Panc1 (cell line): Measurements from ENCODE around the gene IL36G.

Experiments
- SIN3A ChIP-seq: IDR thresholded peaks from 2 replicates; pipeline ENCODE4 v1.6.1; 2012; ENCODE audit warnings: low read depth, mild to moderate bottlenecking, low read length, moderate library complexity, borderline replicate concordance; ENCODE audit not compliant: insufficient read depth
- TF ChIP-seq, protein P1 (sequence below): fragments of 450-650 bp; IDR thresholded peaks from 2 replicates; pipeline ENCODE4 v1.5.1; 2017; ENCODE audit warnings: mild to moderate bottlenecking

DNA sequence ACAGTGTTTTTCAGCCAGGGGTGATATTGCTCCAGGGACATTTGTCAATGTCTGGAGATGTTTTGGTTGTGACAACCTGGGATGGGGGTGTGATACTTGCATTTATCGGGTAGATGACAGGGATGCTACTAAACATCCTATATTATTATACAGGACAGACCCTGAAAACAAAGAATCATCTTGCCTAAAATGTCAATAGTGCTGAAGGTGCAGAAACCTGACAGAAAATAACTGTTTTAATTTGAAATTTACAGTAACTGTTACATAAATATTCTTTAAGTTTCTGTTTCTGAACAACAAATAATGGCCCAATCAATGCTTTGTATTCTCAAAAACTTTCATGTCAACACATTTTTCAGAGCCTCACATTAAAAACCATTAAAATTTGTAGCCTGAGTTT lies 29.4 kb downstream of the IL36G start:
- TF ChIP-seq, protein P1, sequence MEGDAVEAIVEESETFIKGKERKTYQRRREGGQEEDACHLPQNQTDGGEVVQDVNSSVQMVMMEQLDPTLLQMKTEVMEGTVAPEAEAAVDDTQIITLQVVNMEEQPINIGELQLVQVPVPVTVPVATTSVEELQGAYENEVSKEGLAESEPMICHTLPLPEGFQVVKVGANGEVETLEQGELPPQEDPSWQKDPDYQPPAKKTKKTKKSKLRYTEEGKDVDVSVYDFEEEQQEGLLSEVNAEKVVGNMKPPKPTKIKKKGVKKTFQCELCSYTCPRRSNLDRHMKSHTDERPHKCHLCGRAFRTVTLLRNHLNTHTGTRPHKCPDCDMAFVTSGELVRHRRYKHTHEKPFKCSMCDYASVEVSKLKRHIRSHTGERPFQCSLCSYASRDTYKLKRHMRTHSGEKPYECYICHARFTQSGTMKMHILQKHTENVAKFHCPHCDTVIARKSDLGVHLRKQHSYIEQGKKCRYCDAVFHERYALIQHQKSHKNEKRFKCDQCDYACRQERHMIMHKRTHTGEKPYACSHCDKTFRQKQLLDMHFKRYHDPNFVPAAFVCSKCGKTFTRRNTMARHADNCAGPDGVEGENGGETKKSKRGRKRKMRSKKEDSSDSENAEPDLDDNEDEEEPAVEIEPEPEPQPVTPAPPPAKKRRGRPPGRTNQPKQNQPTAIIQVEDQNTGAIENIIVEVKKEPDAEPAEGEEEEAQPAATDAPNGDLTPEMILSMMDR, result no peak
- no peak for TF ChIP-seq SIN3A
